HUES6 (cell line): ENCODE data around the gene PSMA6.
"Not testable (repeated sequence)": the region's sequence is repeated elsewhere in the genome, so short reads cannot be mapped to it uniquely, and the experiment has no call there.

Experiments
- H3K27ac ChIP-seq: 2 replicates; pipeline ENCODE4 v1.7.0; 2013; ENCODE audit warnings: low read depth, mild to moderate bottlenecking, low read length, inconsistent platforms
- H3K27me3 ChIP-seq: 2 replicates; pipeline ENCODE4 v1.6.1; 2013; ENCODE audit warnings: low read length; ENCODE audit not compliant: control insufficient read depth, insufficient read depth
- H3K36me3 ChIP-seq: 2 replicates; pipeline ENCODE4 v1.6.1; 2013; ENCODE audit warnings: low read length; ENCODE audit not compliant: control insufficient read depth, insufficient read depth
- H3K4me1 ChIP-seq: 2 replicates; pipeline ENCODE4 v1.6.1; 2013; ENCODE audit warnings: low read length; ENCODE audit not compliant: control insufficient read depth, insufficient read depth
- H3K4me3 ChIP-seq: 2 replicates; pipeline ENCODE4 v1.5.1; 2013; ENCODE audit warnings: low read depth, low read length
- H3K9ac ChIP-seq: one replicate; pipeline ENCODE4 v1.6.1; 2013; ENCODE audit warnings: mild to moderate bottlenecking, low read length
- H3K9me3 ChIP-seq: 2 replicates; pipeline ENCODE4 v1.6.1; 2013; ENCODE audit warnings: low read depth, low read length; ENCODE audit not compliant: control insufficient read depth, insufficient read depth

Gene PSMA6

GRCh38 chr14:35292051-35292769, at the start of gene PSMA6:
TSS of gene PSMA6 (plus strand) at chr14:35292382. CDS start at chr14:35292477, 95 bp downstream.
- Histone ChIP-seq H3K9ac (peak within 1 kb of the TSS; percentile 96), H3K4me3 (peak within 1 kb of the TSS; percentile 92), H3K27ac (peak within 1 kb of the TSS; percentile 83), H3K4me1 (peaks cover 7% of the 10 kb centered on the region), H3K9me3 (no peaks in the 10 kb centered on the region), H3K36me3 (no peaks in the 10 kb centered on the region), H3K27me3 (no peaks in the 10 kb centered on the region)

GRCh38 chr14:35242599-35243311, 49.4 kb upstream of the PSMA6 start:
- Histone ChIP-seq H3K9ac (no peak overlapping the region), H3K36me3 (no peaks in the 10 kb centered on the region), H3K4me3 (no peak overlapping the region), H3K27ac (no peak overlapping the region), H3K4me1 (no peaks in the 10 kb centered on the region), H3K9me3 (no peaks in the 10 kb centered on the region), H3K27me3 (no peaks in the 10 kb centered on the region)

- Histone ChIP-seq H3K4me3 (no peak overlapping the region), H3K27me3 (no peaks in the 10 kb centered on the region), H3K36me3 (no peaks in the 10 kb centered on the region), H3K27ac (no peak overlapping the region), H3K9me3 (no peaks in the 10 kb centered on the region), H3K9ac (no peak overlapping the region), H3K4me1 (no peaks in the 10 kb centered on the region)
These were observed 48.2 kb upstream of the PSMA6 start for GRCh38 chr14:35243956-35244355.

GRCh38 chr14:35244542-35244941, 47.6 kb upstream of the PSMA6 start:
- H3K9me3 ChIP-seq: no peaks in the 10 kb centered on the region
- H3K4me3 ChIP-seq: no peak overlapping the region
- no peaks in the 10 kb centered on the region for H3K4me1 ChIP-seq
- H3K27me3 ChIP-seq: no peaks in the 10 kb centered on the region
- no peak overlapping the region for H3K27ac ChIP-seq
- H3K36me3 ChIP-seq: no peaks in the 10 kb centered on the region
- no peak overlapping the region for H3K9ac ChIP-seq

GRCh38 chr14:35245051-35245450, 47.1 kb upstream of the PSMA6 start:
- Histone ChIP-seq H3K27me3 (no peaks in the 10 kb centered on the region), H3K9me3 (no peaks in the 10 kb centered on the region), H3K4me1 (no peaks in the 10 kb centered on the region), H3K9ac (no peak overlapping the region), H3K4me3 (no peak overlapping the region), H3K27ac (no peak overlapping the region), H3K36me3 (no peaks in the 10 kb centered on the region)

- H3K4me3 ChIP-seq: no peak overlapping the region
- H3K36me3 ChIP-seq: no peaks in the 10 kb centered on the region
- no peak overlapping the region for H3K27ac ChIP-seq
- no peaks in the 10 kb centered on the region for H3K9me3 ChIP-seq
- no peaks in the 10 kb centered on the region for H3K4me1 ChIP-seq
- no peaks in the 10 kb centered on the region for H3K27me3 ChIP-seq
- H3K9ac ChIP-seq: no peak overlapping the region
These were observed 44.3 kb upstream of the PSMA6 start for GRCh38 chr14:35247777-35248475.

GRCh38 chr14:35248476-35248788, 43.8 kb upstream of the PSMA6 start:
- H3K27ac ChIP-seq: no peak overlapping the region

GRCh38 chr14:35250319-35250718, 41.9 kb upstream of the PSMA6 start:
- H3K36me3 ChIP-seq: no peaks in the 10 kb centered on the region
- H3K9me3 ChIP-seq: no peaks in the 10 kb centered on the region
- no peak overlapping the region for H3K9ac ChIP-seq
- H3K4me1 ChIP-seq: no peaks in the 10 kb centered on the region
- H3K4me3 ChIP-seq: no peak overlapping the region
- H3K27ac ChIP-seq: no peak overlapping the region
- H3K27me3 ChIP-seq: no peaks in the 10 kb centered on the region

More at GRCh38 chr14:35248476-35248788, 43.8 kb upstream of the PSMA6 start:
- no peaks in the 10 kb centered on the region for H3K9me3 ChIP-seq
- no peaks in the 10 kb centered on the region for H3K36me3 ChIP-seq
- H3K9ac ChIP-seq: no peak overlapping the region
- no peaks in the 10 kb centered on the region for H3K27me3 ChIP-seq
- H3K4me3 ChIP-seq: no peak overlapping the region
- no peaks in the 10 kb centered on the region for H3K4me1 ChIP-seq

GRCh38 chr14:35252451-35252868, 39.7 kb upstream of the PSMA6 start:
- no peaks in the 10 kb centered on the region for H3K27me3 ChIP-seq
- no peak overlapping the region for H3K27ac ChIP-seq
- H3K36me3 ChIP-seq: no peaks in the 10 kb centered on the region
- no peaks in the 10 kb centered on the region for H3K9me3 ChIP-seq
- H3K4me3 ChIP-seq: no peak overlapping the region
- no peaks in the 10 kb centered on the region for H3K4me1 ChIP-seq
- no peak overlapping the region for H3K9ac ChIP-seq

GRCh38 chr14:35253056-35253455, 39.1 kb upstream of the PSMA6 start:
- H3K4me1 ChIP-seq, H3K27ac ChIP-seq, H3K9ac ChIP-seq: not testable (repeated sequence)

GRCh38 chr14:35254034-35254622, 38.1 kb upstream of the PSMA6 start:
- not testable (repeated sequence) for H3K27me3 ChIP-seq, H3K9ac ChIP-seq, H3K9me3 ChIP-seq, H3K27ac ChIP-seq, H3K36me3 ChIP-seq, H3K4me1 ChIP-seq, H3K4me3 ChIP-seq

More at GRCh38 chr14:35253056-35253455, 39.1 kb upstream of the PSMA6 start:
- H3K27me3 ChIP-seq, H3K4me3 ChIP-seq, H3K36me3 ChIP-seq, H3K9me3 ChIP-seq: not testable (repeated sequence)
